Fibroblast of skin of right biceps (primary cell): Measurements from ENCODE around the gene TCAP.
"Not testable (repeated sequence)": the region's sequence is repeated elsewhere in the genome, so short reads cannot be mapped to it uniquely, and the experiment has no call there.

Source experiments
- DNase-seq: peaks from one replicate; pipeline ENCODE4 v3.0.0-alpha.2; 2013

TCAP gene

GRCh38 chr17:39684369-39685192 is 19.4 kb downstream of the TCAP start:
- no peak for DNase-seq

GRCh38 chr17:39687101-39687545 is 22.0 kb downstream of the TCAP start:
- no peak for DNase-seq

- DNase-seq, result peak; percentile 93
These were observed 22.7 kb downstream of the TCAP start, which contains the start of gene PGAP3 for GRCh38 chr17:39687546-39688474. Gene PGAP3 (minus strand): TSS chr17:39688057. CDS start chr17:39688014, 43 bp downstream.

GRCh38 chr17:39688475-39688835 is 23.3 kb downstream of the TCAP start:
- no peak for DNase-seq

GRCh38 chr17:39688945-39689344 is 23.8 kb downstream of the TCAP start:
- no peak for DNase-seq

- DNase-seq, result no peak
These were observed 29.4 kb downstream of the TCAP start for GRCh38 chr17:39694593-39694992.

- DNase-seq, result no peak
These were observed 29.9 kb downstream of the TCAP start for GRCh38 chr17:39695089-39695474.

GRCh38 chr17:39696731-39697130 is 31.6 kb downstream of the TCAP start:
- no peak for DNase-seq

GRCh38 chr17:39697961-39698360 is 32.8 kb downstream of the TCAP start:
- no peak for DNase-seq

- DNase-seq, result not testable (repeated sequence)
These were observed 34.1 kb downstream of the TCAP start for GRCh38 chr17:39699157-39699817.

GRCh38 chr17:39699818-39700147 is 34.6 kb downstream of the TCAP start, which contains the start of gene ERBB2:
Gene ERBB2 (plus strand): TSS chr17:39700064. CDS start chr17:39700239, 175 bp downstream.
- DNase-seq, result peak; percentile 82

GRCh38 chr17:39700148-39700987 is 35.2 kb downstream of the TCAP start:
- DNase-seq, result peak; percentile 27

- DNase-seq, result no peak
These were observed 36.0 kb downstream of the TCAP start for GRCh38 chr17:39701012-39701783.

- DNase-seq, result no peak
These were observed 36.8 kb downstream of the TCAP start for GRCh38 chr17:39701784-39702422.

GRCh38 chr17:39702901-39703893 is 38.0 kb downstream of the TCAP start:
- DNase-seq, result no peak

- no peak for DNase-seq
These were observed 38.8 kb downstream of the TCAP start for GRCh38 chr17:39703913-39704312.

- peak; percentile 8 for DNase-seq
These were observed 39.8 kb downstream of the TCAP start for GRCh38 chr17:39704821-39705551.

GRCh38 chr17:39705786-39706348 is 40.7 kb downstream of the TCAP start:
- DNase-seq, result no peak
